H1 (cell line): ENCODE results near the gene STIM1. TPM values are rescaled to one million over a fixed set of nuclear protein-coding genes. Genes with fewer than 3 reads are reported as not detected.

Experiments used
- CTCF ChIA-PET: fragments of 300-600 bp; sonication (Branson Sonifier 250); formaldehyde crosslinking; loops from one replicate; lab custom pipeline; 2021; ENCODE audit not compliant: partially characterized antibody; lab: Charles Lee
- POLR2A ChIA-PET: fragments of 300-600 bp; sonication (Branson Sonifier 250); formaldehyde crosslinking; loops from one replicate; lab custom pipeline; 2021; ENCODE audit warnings: inconsistent platforms; ENCODE audit not compliant: partially characterized antibody; lab: Charles Lee
- DNase-seq, 2 experiments: peaks; one replicate each; pipeline versions ENCODE4 v3.0.0 to v3.0.0-alpha.2; 2010 to 2022; ENCODE audit warnings: low spot score in 2 of 2, low read depth in 1 of 2, mixed read lengths in 1 of 2
- FAIRE-seq: peaks from 2 replicates; lab custom pipeline; 2011; peaks lifted over from hg19 to GRCh38; lab: Jason Lieb, UNC
- H2AFZ ChIP-seq: 2 replicates; pipeline ENCODE4 v1.8.1; 2012; ENCODE audit warnings: low read length, inconsistent platforms
- H2AK5ac ChIP-seq: 2 replicates; pipeline ENCODE4 v1.6.1; 2013; ENCODE audit warnings: low read depth, low read length
- H2BK120ac ChIP-seq: replicated peaks from 2 replicates; pipeline ENCODE3; 2013; ENCODE audit warnings: low read depth, low read length, inconsistent platforms
- H2BK12ac ChIP-seq: 2 replicates; pipeline ENCODE4 v1.6.1; 2013; ENCODE audit warnings: low read depth, low read length
- H2BK15ac ChIP-seq: 2 replicates; pipeline ENCODE4 v1.6.1; 2013; ENCODE audit warnings: low read length
- H2BK20ac ChIP-seq: 2 replicates; pipeline ENCODE4 v1.6.1; 2013; ENCODE audit warnings: low read length
- H2BK5ac ChIP-seq: 2 replicates; pipeline ENCODE4 v1.6.1; 2013; ENCODE audit warnings: low read depth, low read length
- H3K14ac ChIP-seq: 2 replicates; pipeline ENCODE4 v1.6.1; 2013; ENCODE audit warnings: inconsistent platforms; ENCODE audit not compliant: insufficient read length
- H3K18ac ChIP-seq: 2 replicates; pipeline ENCODE4 v1.6.1; 2013; ENCODE audit warnings: low read length; ENCODE audit errors: extremely low read depth
- H3K23ac ChIP-seq: 2 replicates; pipeline ENCODE4 v1.6.1; 2013; ENCODE audit warnings: inconsistent platforms; ENCODE audit not compliant: insufficient read length
- H3K23me2 ChIP-seq: 2 replicates; pipeline ENCODE4 v1.6.1; 2013; ENCODE audit warnings: low read depth, low read length
- H3K27ac ChIP-seq: 2 replicates; pipeline ENCODE4 v1.6.1; 2011; ENCODE audit warnings: low read depth, low read length, inconsistent platforms
- H3K27me3 ChIP-seq, 4 experiments: replicated peaks in 1 of 4; 1 replicate in 1 of 4; 2 replicates in 3 of 4; pipeline versions ENCODE4 v1.6.1 to v1.8.1; 2011 to 2013; ENCODE audit warnings: low read length in 3 of 4, mild to moderate bottlenecking in 3 of 4, inconsistent platforms in 2 of 4, mixed read lengths in 2 of 4, moderate library complexity in 1 of 4; ENCODE audit not compliant: control insufficient read depth in 3 of 4, insufficient read depth in 3 of 4; ENCODE audit errors: extremely low read depth in 1 of 4
- H3K36me3 ChIP-seq, 4 experiments: 2 replicates each; pipeline versions ENCODE4 v1.6.1 to v1.8.1; 2011 to 2013; ENCODE audit warnings: mild to moderate bottlenecking in 4 of 4, low read length in 3 of 4, moderate library complexity in 2 of 4, control low read depth in 1 of 4, inconsistent platforms in 1 of 4; ENCODE audit not compliant: insufficient read depth in 4 of 4, control insufficient read depth in 2 of 4
- H3K4ac ChIP-seq: replicated peaks from 2 replicates; pipeline ENCODE3; 2013; ENCODE audit warnings: low read length, low read depth, mixed read lengths, inconsistent platforms; ENCODE audit not compliant: insufficient read length
- H3K4me1 ChIP-seq, 4 experiments: replicated peaks in 1 of 4; 1 replicate in 1 of 4; 2 replicates in 3 of 4; pipeline versions ENCODE4 v1.6.1 to v1.8.1; 2011 to 2013; ENCODE audit warnings: low read length in 3 of 4, inconsistent platforms in 2 of 4, mixed read lengths in 1 of 4; ENCODE audit not compliant: insufficient read depth in 4 of 4, control insufficient read depth in 3 of 4
- H3K4me2 ChIP-seq, 2 experiments: 2 replicates each; pipeline versions ENCODE4 v1.6.1 to v1.8.1; 2011 to 2013; ENCODE audit warnings: low read depth in 2 of 2, low read length in 2 of 2, control low read depth in 1 of 2, inconsistent platforms in 1 of 2, mild to moderate bottlenecking in 1 of 2; ENCODE audit not compliant: insufficient read depth in 1 of 2
- H3K4me3 ChIP-seq, 4 experiments: fragments of 200-600, 300-600 bp in 1 of 4; sonication (generic), shearing (Covaris generic), sonication (Bioruptor Twin) in 1 of 4; 2 replicates each; pipeline versions ENCODE4 v1.5.1 to v1.8.1; 2011 to 2016; ENCODE audit warnings: low read length in 4 of 4, low read depth in 3 of 4, control low read depth in 2 of 4, inconsistent platforms in 2 of 4, mild to moderate bottlenecking in 2 of 4, mixed read lengths in 1 of 4, moderate library complexity in 1 of 4; ENCODE audit not compliant: insufficient read depth in 2 of 4; ENCODE audit errors: extremely low read depth in 1 of 4
- H3K56ac ChIP-seq: replicated peaks from 2 replicates; pipeline ENCODE3; 2013; ENCODE audit warnings: low read depth, mild to moderate bottlenecking, mixed read lengths, low read length, inconsistent platforms; ENCODE audit not compliant: insufficient read length
- H3K79me1 ChIP-seq: 2 replicates; pipeline ENCODE4 v1.6.1; 2013; ENCODE audit warnings: low read depth, low read length, control low read depth
- H3K79me2 ChIP-seq, 2 experiments: 2 replicates each; pipeline versions ENCODE4 v1.6.1 to v1.8.1; 2012 to 2013; ENCODE audit warnings: low read length in 2 of 2, mild to moderate bottlenecking in 2 of 2, inconsistent platforms in 1 of 2; ENCODE audit not compliant: insufficient read depth in 2 of 2, control insufficient read depth in 1 of 2
- H3K9ac ChIP-seq, 4 experiments: replicated peaks in 1 of 4; 1 replicate in 1 of 4; 2 replicates in 3 of 4; pipeline versions ENCODE4 v1.6.1 to v1.8.1; 2011 to 2013; ENCODE audit warnings: low read depth in 3 of 4, low read length in 3 of 4, control low read depth in 2 of 4, mild to moderate bottlenecking in 2 of 4, moderate library complexity in 2 of 4, inconsistent platforms in 1 of 4; ENCODE audit errors: extremely low read depth in 1 of 4
- H3K9me3 ChIP-seq, 2 experiments: 2 replicates each; pipeline versions ENCODE4 v1.6.1 to v1.8.1; 2012 to 2013; ENCODE audit warnings: mild to moderate bottlenecking in 2 of 2, moderate library complexity in 2 of 2, control low read depth in 1 of 2, inconsistent platforms in 1 of 2, low read depth in 1 of 2, low read length in 1 of 2, mixed read lengths in 1 of 2; ENCODE audit not compliant: insufficient read depth in 2 of 2
- H4K20me1 ChIP-seq, 2 experiments: replicated peaks in 1 of 2; 2 replicates each; pipeline versions ENCODE3 to v1.8.1; 2011 to 2013; ENCODE audit warnings: inconsistent platforms in 2 of 2, low read length in 2 of 2, mild to moderate bottlenecking in 1 of 2; ENCODE audit not compliant: insufficient read depth in 2 of 2, control insufficient read depth in 1 of 2
- H4K5ac ChIP-seq: 2 replicates; pipeline ENCODE4 v1.6.1; 2013; ENCODE audit warnings: low read length, low read depth, mixed read lengths, inconsistent platforms; ENCODE audit not compliant: insufficient read length
- H4K8ac ChIP-seq: 2 replicates; pipeline ENCODE4 v1.8.0; 2013; ENCODE audit warnings: mild to moderate bottlenecking, moderate library complexity, low read length, inconsistent platforms; ENCODE audit not compliant: insufficient read depth; ENCODE audit errors: extremely low read depth
- H4K91ac ChIP-seq: replicated peaks from 2 replicates; pipeline ENCODE3; 2013; ENCODE audit warnings: low read length, mixed read lengths, inconsistent platforms; ENCODE audit not compliant: insufficient read length
- ATF3 ChIP-seq: IDR thresholded peaks from 2 replicates; pipeline ENCODE4 v1.6.1; 2011; ENCODE audit warnings: low read depth, mild to moderate bottlenecking, low read length; ENCODE audit not compliant: insufficient read depth
- BRCA1 ChIP-seq: IDR thresholded peaks from 2 replicates; pipeline ENCODE4 v1.6.1; 2012; ENCODE audit warnings: low read depth, low read length, improper control_type of control experiment
- CREB1 ChIP-seq: IDR thresholded peaks from 2 replicates; pipeline ENCODE4 v1.6.1; 2012; ENCODE audit warnings: inconsistent platforms
- JUND ChIP-seq: IDR thresholded peaks from 2 replicates; pipeline ENCODE4 v1.6.1; 2011; ENCODE audit warnings: mild to moderate bottlenecking, improper control_type of control experiment, low read length
- NRF1 ChIP-seq: IDR thresholded peaks from 2 replicates; pipeline ENCODE4 v1.6.1; 2011; ENCODE audit warnings: mild to moderate bottlenecking, low read depth, low read length, improper control_type of control experiment
- PHF8 ChIP-seq: fragments of 200-600 bp; sonication (generic); conservative IDR thresholded peaks from 2 replicates; pipeline ENCODE4 v1.7.1; 2012; ENCODE audit warnings: low read depth, mild to moderate bottlenecking, inconsistent platforms, low read length, moderate library complexity
- RNF2 ChIP-seq: fragments of 200-900, 300-1000 bp; sonication (generic); IDR thresholded peaks from 2 replicates; pipeline ENCODE4 v1.7.1; 2016; ENCODE audit warnings: borderline replicate concordance, low read depth, mild to moderate bottlenecking, antibody characterized with exemption, low read length; ENCODE audit not compliant: poor library complexity, severe bottlenecking; ENCODE audit errors: missing control alignments
- RXRA ChIP-seq: IDR thresholded peaks from 2 replicates; pipeline ENCODE4 v1.6.1; 2011; ENCODE audit warnings: low read depth, mild to moderate bottlenecking, low read length, moderate library complexity; ENCODE audit not compliant: insufficient read depth
- SAP30 ChIP-seq: fragments of 300-600 bp; sonication (generic); IDR thresholded peaks from 2 replicates; pipeline ENCODE4 v1.7.1; 2012; ENCODE audit warnings: low read length, moderate library complexity, mild to moderate bottlenecking, inconsistent platforms; ENCODE audit not compliant: insufficient read depth, insufficient replicate concordance
- SUZ12 ChIP-seq: fragments of 200-600 bp; sonication (generic); IDR thresholded peaks from 2 replicates; pipeline ENCODE4 v1.6.1; 2012; ENCODE audit warnings: mild to moderate bottlenecking, inconsistent platforms, low read length, moderate library complexity, mixed read lengths
- TBP ChIP-seq: IDR thresholded peaks from 2 replicates; pipeline ENCODE4 v1.6.1; 2011; ENCODE audit warnings: low read depth, low read length, improper control_type of control experiment
- TEAD4 ChIP-seq: IDR thresholded peaks from 2 replicates; pipeline ENCODE4 v1.6.1; 2012; ENCODE audit warnings: low read depth, low read length, inconsistent platforms, mixed read lengths
- YY1 ChIP-seq: IDR thresholded peaks from 2 replicates; pipeline ENCODE4 v1.6.1; 2011; ENCODE audit warnings: low read depth, mild to moderate bottlenecking, low read length
- WGBS, 2 experiments: shearing (Covaris generic) in 1 of 2; methylation state at CpG; one replicate each; pipeline versions ENCODE4 v1.1.6 to v1.1.7; 2013 to 2015; ENCODE audit warnings: low lambda C conversion rate in 2 of 2, mixed read lengths in 2 of 2, inconsistent platforms in 1 of 2, low coverage in 1 of 2, missing lambda C conversion rate in 1 of 2; ENCODE audit not compliant: insufficient replicate concordance in 2 of 2, insufficient coverage in 1 of 2, insufficient read length in 1 of 2; ENCODE audit errors: extremely low coverage in 1 of 2, missing lambda C conversion rate in 1 of 2; 5-methylcytosine and 5-hydroxymethylcytosine counted together
- polyA plus RNA-seq, 7 experiments: library from polyadenylated mRNA; depleted of rRNA in 3 of 7; stranded (reverse) in 5 of 7; unstranded in 2 of 7; fragments of >200 nt in 5 of 7; fragments of 200-250 nt in 2 of 7; gene quantifications; 1 replicate in 5 of 7; 2 replicates in 1 of 7; 4 replicates in 1 of 7; pipeline versions ENCODE4 v1.2.1 to v1.2.3, GENCODE V29; 2011 to 2013; ENCODE audit warnings: missing spikeins in 2 of 7, mixed read lengths in 2 of 7
- total RNA-seq: library from RNA; stranded (reverse); fragmentation: NEBNext Ultra II Directional; extraction: Animal tissue kit (Norgen Biotek cat#: 25700); gene quantifications from 2 replicates; pipeline ENCODE4 v1.2.1, GENCODE V29; 2021

STIM1 gene
- total and polyA plus RNA-seq, 2 of the 8 experiments (the other 6 are each of a cell fraction or from before 2014, with no cell fraction given): 11.1 to 12.2 TPM

- no peak overlapping the region for H3K27ac ChIP-seq
- H3K4me2 ChIP-seq: no peak overlapping the region
- no peak overlapping the region for H2BK5ac ChIP-seq
- H3K27me3 ChIP-seq: no peaks in the 10 kb centered on the region
- ChIA-PET POLR2A (interaction anchor here (0.6 to 1.9 kb wide), 5 partner anchors 11 to 73 kb away, joined by 3 to 6 read pairs (median 3); no protein-coding TSS in a partner anchor), CTCF (interaction anchor here (1.0 to 10.8 kb wide), 4 partner anchors 10 to 257 kb away, joined by 3 to 61 read pairs (median 13); no protein-coding TSS in a partner anchor)
- H2AFZ ChIP-seq: no peak overlapping the region
- H3K79me2 ChIP-seq: peaks cover 0 to 3% of the 10 kb centered on the region in 2 experiments; a peak in 1 of 4 replicates
- H2BK12ac ChIP-seq: no peak overlapping the region
- no peak overlapping the region for H2BK15ac ChIP-seq
- H3K9me3 ChIP-seq: no peaks in the 10 kb centered on the region
- peaks cover 0 to 4% (median 0%) of the 10 kb centered on the region in 4 experiments; a peak in 1 of 8 replicates for H3K36me3 ChIP-seq
- H3K14ac ChIP-seq: no peak overlapping the region
- no peak overlapping the region for H4K5ac ChIP-seq
- H2AK5ac ChIP-seq: no peak overlapping the region
- H4K91ac ChIP-seq: no peak overlapping the region
- no peak overlapping the region for H3K18ac ChIP-seq
- no peak for FAIRE-seq
- DNase-seq: no peak
- no peak overlapping the region for H2BK120ac ChIP-seq
- WGBS, 2 experiments: 82% methylated on average over 4 of the region's 4 CpGs; no CpG with 5 or more reads in 1 of the 2 experiments
- H3K23me2 ChIP-seq: no peaks in the 10 kb centered on the region; the same call in 1 of the 2 replicates
- no peak overlapping the region for H3K4ac ChIP-seq
- H4K8ac ChIP-seq: peak overlapping the region; percentile 8; the same call in 1 of the 2 replicates
- H3K4me1 ChIP-seq: no peaks in the 10 kb centered on the region; a peak in 1 of 7 replicates
- H3K56ac ChIP-seq: no peak overlapping the region
- no peak overlapping the region for H2BK20ac ChIP-seq
- no peak overlapping the region for H3K23ac ChIP-seq
- H4K20me1 ChIP-seq: peaks cover 2% of the 10 kb centered on the region in 2 experiments
- peaks cover 3% of the 10 kb centered on the region for H3K79me1 ChIP-seq
- no peak overlapping the region for H3K9ac ChIP-seq
- no peak overlapping the region for H3K4me3 ChIP-seq
- TF ChIP-seq YY1: no peak
- no peak for TF ChIP-seq TBP
- no peak for TF ChIP-seq SAP30
- no peak for TF ChIP-seq TEAD4
- TF ChIP-seq JUND: no peak
- no peak for TF ChIP-seq NRF1
- TF ChIP-seq BRCA1: no peak
- no peak for TF ChIP-seq ATF3
- no peak for TF ChIP-seq SUZ12
- TF ChIP-seq CREB1: no peak
- TF ChIP-seq PHF8: no peak
- no peak for TF ChIP-seq RXRA
- TF ChIP-seq RNF2: no peak
Measured at GRCh38 chr11:3815845-3816244, 39.6 kb upstream of the STIM1 start.
